CD4-positive, CD25-positive, alpha-beta regulatory T cell (primary cell): Measurements from ENCODE around the gene ZBTB5. TPM values are rescaled to one million over a fixed set of nuclear protein-coding genes. Genes with fewer than 3 reads are reported as not detected.
"Not testable (repeated sequence)": the region's sequence is repeated elsewhere in the genome, so short reads cannot be mapped to it uniquely, and the experiment has no call there.

ENCODE experiments used
- ATAC-seq, 2 donors: fragments of 150-1000 bp; cut with Tn5 transposase; one replicate each; pipeline ENCODE4 v1.10.0; 2021; ENCODE audit warnings: low read depth in 2 of 2, moderate number of reproducible peaks in 2 of 2, moderate library complexity in 1 of 2
- DNase-seq, 3 donors: peaks; one replicate each; pipeline versions ENCODE4 v3.0.0 to v3.0.0-alpha.2; 2012 to 2022; ENCODE audit warnings: mixed read lengths in 1 of 3
- H3K27ac ChIP-seq: one replicate; pipeline ENCODE4 v1.7.0; 2013; ENCODE audit warnings: mild to moderate bottlenecking, low read length; ENCODE audit not compliant: insufficient read depth, poor library complexity, severe bottlenecking
- H3K27me3 ChIP-seq: one replicate; pipeline ENCODE4 v1.7.0; 2013; ENCODE audit warnings: low read length; ENCODE audit not compliant: control insufficient read depth, insufficient read depth
- H3K36me3 ChIP-seq: one replicate; pipeline ENCODE4 v1.7.0; 2013; ENCODE audit warnings: mild to moderate bottlenecking, low read length, moderate library complexity; ENCODE audit not compliant: control insufficient read depth, insufficient read depth
- H3K4me1 ChIP-seq: 2 replicates; pipeline ENCODE4 v1.7.0; 2013; ENCODE audit warnings: mild to moderate bottlenecking, low read length; ENCODE audit not compliant: insufficient read depth, control insufficient read depth, poor library complexity, severe bottlenecking
- H3K4me3 ChIP-seq: one replicate; pipeline ENCODE4 v1.7.0; 2013; ENCODE audit warnings: low read depth, mild to moderate bottlenecking, low read length, moderate library complexity
- H3K9me3 ChIP-seq, 2 experiments: 1 replicate in 1 of 2; 2 replicates in 1 of 2; pipeline ENCODE4 v1.7.0; 2013; ENCODE audit warnings: low read length in 2 of 2, mild to moderate bottlenecking in 1 of 2, moderate library complexity in 1 of 2; ENCODE audit not compliant: control insufficient read depth in 2 of 2
- H3K27ac Mint-ChIP-seq, 3 donors: one replicate each; pipeline ENCODE4 v1.8.0; 2020 to 2022; ENCODE audit warnings: mild to moderate bottlenecking in 3 of 3, mixed read lengths in 3 of 3, moderate library complexity in 2 of 3
- H3K27me3 Mint-ChIP-seq: one replicate; pipeline ENCODE4 v1.8.0; 2022; ENCODE audit warnings: mild to moderate bottlenecking, mixed read lengths
- H3K36me3 Mint-ChIP-seq: one replicate; pipeline ENCODE4 v1.8.0; 2020; ENCODE audit warnings: mixed read lengths
- H3K4me1 Mint-ChIP-seq, 4 donors: one replicate each; pipeline ENCODE4 v1.8.0; 2020 to 2022; ENCODE audit warnings: mixed read lengths in 4 of 4, mild to moderate bottlenecking in 1 of 4
- H3K4me3 Mint-ChIP-seq, 4 donors: one replicate each; pipeline ENCODE4 v1.8.0; 2020 to 2022; ENCODE audit warnings: mild to moderate bottlenecking in 4 of 4, mixed read lengths in 4 of 4, moderate library complexity in 3 of 4
- H3K9me3 Mint-ChIP-seq, 7 donors: one replicate each; pipeline ENCODE4 v1.8.0; 2020 to 2022; ENCODE audit warnings: mixed read lengths in 7 of 7, mild to moderate bottlenecking in 3 of 7, moderate library complexity in 2 of 7
- polyA plus RNA-seq, 4 donors: library from polyadenylated mRNA; unstranded; fragments of 300-500 nt; fragmentation: Illumina TruSeq; gene quantifications; one replicate each; pipeline ENCODE4 v1.2.3, GENCODE V29; 2021
- total RNA-seq: library from RNA; stranded (reverse); gene quantifications from one replicate; pipeline ENCODE4 v1.2.3, GENCODE V29; 2022

ZBTB5 gene
- total and polyA plus RNA-seq, 5 donors from 2014 or later = 0.22 to 13.5 (median 1.5) TPM

GRCh38 chr9:37471942-37472684 lies 6.9 kb upstream of the ZBTB5 start:
- Mint-ChIP-seq H3K9me3 (peaks cover 0 to 9% (median 0%) of the 10 kb centered on the region in 7 donors), H3K4me3 (peak overlapping the region; percentile 32 to 70 (median 44)), H3K4me1 (peaks cover 5 to 9% (median 7%) of the 10 kb centered on the region in 4 donors), H3K27me3 (peaks cover 43% of the 10 kb centered on the region), H3K36me3 (no peaks in the 10 kb centered on the region), H3K27ac (peak overlapping the region in 1 of 3 donors; percentile 75)
- H3K4me3 ChIP-seq = peak overlapping the region; percentile 27
- ATAC-seq = no peak
- H3K4me1 ChIP-seq = no peaks in the 10 kb centered on the region
- H3K27me3 ChIP-seq = no peaks in the 10 kb centered on the region
- H3K27ac ChIP-seq = no peak overlapping the region
- DNase-seq = no peak
- H3K9me3 ChIP-seq = peaks cover 13 to 14% of the 10 kb centered on the region in 2 experiments
- H3K36me3 ChIP-seq = no peaks in the 10 kb centered on the region

- no peaks in the 10 kb centered on the region for H3K36me3 Mint-ChIP-seq
- ATAC-seq (no peak), DNase-seq (no peak)
- H3K27ac Mint-ChIP-seq = no peak overlapping the region
- H3K4me3 Mint-ChIP-seq = peak overlapping the region in 1 of 4 donors; percentile 21
- Histone ChIP-seq H3K27ac (no peak overlapping the region), H3K36me3 (no peaks in the 10 kb centered on the region), H3K9me3 (no peaks in the 10 kb centered on the region), H3K27me3 (no peaks in the 10 kb centered on the region), H3K4me1 (peaks cover 25% of the 10 kb centered on the region), H3K4me3 (no peak overlapping the region)
- H3K9me3 Mint-ChIP-seq = peaks cover 0 to 5% (median 0%) of the 10 kb centered on the region in 7 donors
- H3K4me1 Mint-ChIP-seq = peaks cover 11 to 29% (median 21%) of the 10 kb centered on the region in 4 donors
- peaks cover 39% of the 10 kb centered on the region for H3K27me3 Mint-ChIP-seq
Observed at GRCh38 chr9:37468620-37469019, 3.4 kb upstream of the ZBTB5 start.

GRCh38 chr9:37467530-37467929 lies 2.3 kb upstream of the ZBTB5 start:
- peaks cover 28% of the 10 kb centered on the region for H3K4me1 ChIP-seq
- not testable (repeated sequence) for ATAC-seq, H3K27ac Mint-ChIP-seq, H3K4me3 ChIP-seq, H3K36me3 Mint-ChIP-seq, H3K27me3 ChIP-seq, DNase-seq, H3K27ac ChIP-seq, H3K9me3 ChIP-seq, H3K36me3 ChIP-seq, H3K9me3 Mint-ChIP-seq
- peak overlapping the region in 1 of 4 donors; percentile 90 for H3K4me3 Mint-ChIP-seq
- peaks cover 21 to 40% (median 30%) of the 10 kb centered on the region in 4 donors for H3K4me1 Mint-ChIP-seq
- H3K27me3 Mint-ChIP-seq = peaks cover 32% of the 10 kb centered on the region

GRCh38 chr9:37466037-37466709 lies 923 bp upstream of the ZBTB5 start:
- peaks cover 16 to 40% (median 25%) of the 10 kb centered on the region in 4 donors for H3K4me1 Mint-ChIP-seq
- peaks cover 21% of the 10 kb centered on the region for H3K27me3 Mint-ChIP-seq
- H3K9me3 Mint-ChIP-seq = peaks cover 0 to 2% (median 0%) of the 10 kb centered on the region in 7 donors
- H3K4me3 Mint-ChIP-seq = peak overlapping the region; percentile 90 to 98 (median 96)
- H3K4me1 ChIP-seq = peaks cover 28% of the 10 kb centered on the region
- peak; percentile 14 to 40 (median 15) for DNase-seq
- H3K27me3 ChIP-seq = no peaks in the 10 kb centered on the region
- no peaks in the 10 kb centered on the region for H3K36me3 ChIP-seq
- no peak for ATAC-seq
- peak overlapping the region; percentile 89 for H3K27ac ChIP-seq
- H3K36me3 Mint-ChIP-seq = peaks cover 4% of the 10 kb centered on the region
- peak overlapping the region; percentile 92 for H3K4me3 ChIP-seq
- H3K27ac Mint-ChIP-seq = peak overlapping the region; percentile 97 to 98 (median 98)
- no peaks in the 10 kb centered on the region for H3K9me3 ChIP-seq

- Mint-ChIP-seq H3K27me3 (peaks cover 9% of the 10 kb centered on the region), H3K4me1 (peaks cover 16 to 42% (median 26%) of the 10 kb centered on the region in 4 donors), H3K27ac (peak overlapping the region; percentile 97 to 98 (median 98)), H3K9me3 (no peaks in the 10 kb centered on the region), H3K4me3 (peak overlapping the region; percentile 90 to 98 (median 96)), H3K36me3 (peaks cover 4% of the 10 kb centered on the region)
- H3K27ac ChIP-seq = peak overlapping the region; percentile 89
- H3K4me3 ChIP-seq = peak overlapping the region; percentile 85
- ATAC-seq (peak; percentile 23 to 31), DNase-seq (peak in 2 of 3 donors; percentile 72 to 88)
- H3K27me3 ChIP-seq = no peaks in the 10 kb centered on the region
- no peaks in the 10 kb centered on the region for H3K9me3 ChIP-seq
- no peaks in the 10 kb centered on the region for H3K36me3 ChIP-seq
- peaks cover 28% of the 10 kb centered on the region for H3K4me1 ChIP-seq
Observed at GRCh38 chr9:37464426-37465248, 613 bp downstream of the ZBTB5 start.

- peak overlapping the region; percentile 89 for H3K27ac ChIP-seq
- Mint-ChIP-seq H3K9me3 (no peaks in the 10 kb centered on the region), H3K27ac (peak overlapping the region in 2 of 3 donors; percentile 97 to 98), H3K27me3 (peaks cover 9% of the 10 kb centered on the region), H3K4me1 (peaks cover 16 to 44% (median 26%) of the 10 kb centered on the region in 4 donors), H3K36me3 (peaks cover 4% of the 10 kb centered on the region), H3K4me3 (peak overlapping the region; percentile 90 to 98 (median 96))
- H3K4me1 ChIP-seq = peaks cover 28% of the 10 kb centered on the region
- no peaks in the 10 kb centered on the region for H3K36me3 ChIP-seq
- DNase-seq (no peak), ATAC-seq (no peak)
- H3K9me3 ChIP-seq = no peaks in the 10 kb centered on the region
- H3K4me3 ChIP-seq = peak overlapping the region; percentile 85
- no peaks in the 10 kb centered on the region for H3K27me3 ChIP-seq
Observed at GRCh38 chr9:37464006-37464405, 1.2 kb downstream of the ZBTB5 start.

GRCh38 chr9:37456817-37457216 lies 8.4 kb downstream of the ZBTB5 start:
- no peaks in the 10 kb centered on the region for H3K27me3 Mint-ChIP-seq
- Histone ChIP-seq H3K9me3 (no peaks in the 10 kb centered on the region), H3K27ac (no peak overlapping the region), H3K36me3 (no peaks in the 10 kb centered on the region), H3K4me3 (no peak overlapping the region), H3K4me1 (no peaks in the 10 kb centered on the region), H3K27me3 (no peaks in the 10 kb centered on the region)
- H3K9me3 Mint-ChIP-seq = no peaks in the 10 kb centered on the region
- peaks cover 9% of the 10 kb centered on the region for H3K36me3 Mint-ChIP-seq
- peak overlapping the region in 1 of 4 donors; percentile 11 for H3K4me3 Mint-ChIP-seq
- no peak overlapping the region for H3K27ac Mint-ChIP-seq
- H3K4me1 Mint-ChIP-seq = peaks cover 25 to 60% (median 38%) of the 10 kb centered on the region in 4 donors
- ATAC-seq (no peak), DNase-seq (no peak)
